Activated CD4-positive, CD25-positive, alpha-beta regulatory T cell treated with anti-CD3 and anti-CD28 coated beads, Interleukin-2, amount 50 U/mL, for 72 hours (primary cell): ENCODE measurements around the gene AAMDC.
"Not testable (repeated sequence)": the region's sequence is repeated elsewhere in the genome, so short reads cannot be mapped to it uniquely, and the experiment has no call there.

Experiments
- DNase-seq: peaks from one replicate; pipeline ENCODE4 v3.0.0; 2021

Gene AAMDC

GRCh38 chr11:77822126-77822525 is 1.2 kb downstream of the AAMDC start:
- DNase-seq = not testable (repeated sequence)

GRCh38 chr11:77823775-77824174 is 2.8 kb downstream of the AAMDC start:
- DNase-seq = no peak

- DNase-seq = no peak
Measured at GRCh38 chr11:77828926-77829325, 8.0 kb downstream of the AAMDC start.

GRCh38 chr11:77833302-77833701 is 12.4 kb downstream of the AAMDC start:
- DNase-seq = no peak

GRCh38 chr11:77842441-77843121 is 21.6 kb downstream of the AAMDC start:
- DNase-seq = no peak

GRCh38 chr11:77843700-77844099 is 22.8 kb downstream of the AAMDC start:
- DNase-seq = not testable (repeated sequence)

- no peak for DNase-seq
Measured at GRCh38 chr11:77851503-77851902, 30.6 kb downstream of the AAMDC start.

GRCh38 chr11:77854838-77855237 is 33.9 kb downstream of the AAMDC start:
- DNase-seq = no peak

GRCh38 chr11:77857906-77858457 is 37.0 kb downstream of the AAMDC start:
- DNase-seq = not testable (repeated sequence)

- not testable (repeated sequence) for DNase-seq
Measured at GRCh38 chr11:77861444-77861843, 40.5 kb downstream of the AAMDC start.

GRCh38 chr11:77865805-77866204 is 44.9 kb downstream of the AAMDC start:
- no peak for DNase-seq

GRCh38 chr11:77866336-77866735 is 45.4 kb downstream of the AAMDC start:
- no peak for DNase-seq

GRCh38 chr11:77868744-77869143 is 47.8 kb downstream of the AAMDC start:
- no peak for DNase-seq

GRCh38 chr11:77871855-77872254 is 50.9 kb downstream of the AAMDC start:
- DNase-seq = no peak

GRCh38 chr11:77873345-77873744 is 52.4 kb downstream of the AAMDC start:
- no peak for DNase-seq

GRCh38 chr11:77874206-77874605 is 53.3 kb downstream of the AAMDC start:
- no peak for DNase-seq

GRCh38 chr11:77876045-77876444 is 55.1 kb downstream of the AAMDC start:
- DNase-seq = no peak

- DNase-seq = not testable (repeated sequence)
Measured at GRCh38 chr11:77878247-77878646, 57.3 kb downstream of the AAMDC start.

- DNase-seq = no peak
Measured at GRCh38 chr11:77879218-77879617, 58.3 kb downstream of the AAMDC start.

- no peak for DNase-seq
Measured at GRCh38 chr11:77882396-77882795, 61.5 kb downstream of the AAMDC start.

- no peak for DNase-seq
Measured at GRCh38 chr11:77883775-77884174, 62.8 kb downstream of the AAMDC start.

GRCh38 chr11:77884186-77884828 is 63.4 kb downstream of the AAMDC start:
- no peak for DNase-seq

GRCh38 chr11:77884829-77885190 is 63.9 kb downstream of the AAMDC start:
- no peak for DNase-seq

- no peak for DNase-seq
Measured at GRCh38 chr11:77886401-77886800, 65.5 kb downstream of the AAMDC start.

GRCh38 chr11:77889045-77889444 is 68.1 kb downstream of the AAMDC start:
- DNase-seq = not testable (repeated sequence)
